ENCODE measurements around the gene SHANK3.
"Not testable (repeated sequence)": the region's sequence is repeated elsewhere in the genome, so short reads cannot be mapped to it uniquely, and the experiment has no call there.

Gene SHANK3

DNA sequence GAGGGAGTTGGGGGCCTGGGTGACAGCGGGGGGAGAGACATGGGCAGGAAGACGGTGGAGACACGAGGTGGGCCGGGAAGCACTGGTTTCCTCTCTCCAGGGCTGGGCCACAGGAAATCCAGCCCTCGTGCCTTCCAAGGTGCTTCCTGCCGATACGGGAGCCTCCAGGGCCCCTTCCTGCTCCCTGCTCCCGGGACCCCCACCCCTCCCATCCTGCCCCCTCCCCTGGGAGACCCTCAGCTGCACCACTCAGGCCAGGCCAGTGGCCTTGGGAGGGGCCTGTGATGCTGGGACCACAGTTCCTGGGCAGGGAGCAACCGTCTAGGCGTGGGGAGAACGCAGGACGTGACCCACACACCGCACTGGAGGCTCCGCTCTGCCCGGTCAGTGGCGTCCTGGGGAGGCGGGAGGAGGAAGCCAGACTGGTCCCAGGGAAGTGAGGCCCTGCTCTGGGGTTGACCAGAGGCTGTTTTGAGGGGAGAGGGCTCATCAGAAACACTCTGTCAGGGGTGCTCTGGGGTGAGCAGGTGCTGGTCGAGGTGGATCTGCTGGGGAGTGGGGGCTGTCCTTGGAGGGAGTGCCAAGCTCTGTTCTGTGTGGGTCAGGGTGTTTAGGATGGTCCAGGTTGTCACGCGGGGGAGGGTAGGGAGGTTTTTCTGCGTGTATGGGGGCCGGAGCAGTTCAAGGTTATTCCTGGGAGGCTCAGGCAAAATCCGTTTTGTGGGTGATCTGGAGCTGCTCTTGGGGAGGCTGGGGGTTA, at the start of gene SHANK3:
TSS of gene SHANK3 (plus strand) at position 353 of the 760 bp plus-strand sequence.
- no peak within 1 kb of the TSS for H3K27ac Mint-ChIP-seq
- peaks cover 68% of the 10 kb centered on the region for H3K27me3 Mint-ChIP-seq (ENCODE audit: low read depth)
- peak within 1 kb of the TSS; percentile 54 for H3K4me3 Mint-ChIP-seq
- H3K4me1 Mint-ChIP-seq (ENCODE audit: low read depth), result peaks cover 4% of the 10 kb centered on the region
- no peaks in the 10 kb centered on the region for H3K9me3 Mint-ChIP-seq
- H3K36me3 Mint-ChIP-seq (ENCODE audit: low read depth), result no peaks in the 10 kb centered on the region

DNA sequence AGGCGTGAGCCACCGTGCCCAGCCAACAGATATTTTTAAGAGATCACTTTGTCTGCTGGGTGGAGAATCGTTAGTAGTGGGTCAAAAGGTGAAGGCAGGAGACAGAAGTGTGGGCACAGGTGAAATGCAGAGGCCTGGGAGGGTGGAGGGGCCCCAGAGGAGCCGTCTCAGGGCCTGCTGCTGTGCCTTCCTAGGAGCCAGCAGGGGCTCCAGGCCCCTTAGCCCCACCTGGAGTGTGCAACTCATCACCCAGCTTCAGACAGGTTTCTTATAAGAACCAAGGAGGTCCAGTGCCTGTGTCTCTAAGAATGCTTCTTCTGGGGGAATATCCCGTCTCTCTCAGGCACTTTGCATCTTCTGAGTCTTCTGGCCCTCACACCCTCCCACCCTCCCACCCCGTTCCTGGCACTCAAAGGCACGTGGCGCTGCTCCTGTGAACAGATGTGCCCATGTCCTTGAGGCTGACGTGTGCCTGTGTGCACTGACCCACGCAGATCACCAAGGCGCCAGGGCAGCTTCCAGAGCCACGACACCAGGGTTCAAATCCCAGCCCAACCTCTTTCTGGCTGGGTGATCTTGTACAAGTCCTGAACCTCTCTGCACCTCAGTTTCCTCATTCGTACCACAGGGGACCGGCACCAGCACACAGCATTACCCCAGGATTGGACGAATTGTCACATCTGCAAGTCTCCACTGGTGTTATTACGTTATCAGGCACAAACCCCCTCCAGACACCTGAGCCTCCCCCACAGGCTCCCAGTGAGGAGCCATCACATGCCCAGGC, 48.1 kb upstream of the SHANK3 start:
- Mint-ChIP-seq H3K27me3 (ENCODE audit: low read depth) (no peaks in the 10 kb centered on the region), H3K4me1 (ENCODE audit: low read depth) (peaks cover 39% of the 10 kb centered on the region), H3K36me3 (ENCODE audit: low read depth) (peaks cover 6% of the 10 kb centered on the region), H3K9me3 (no peaks in the 10 kb centered on the region), H3K4me3 (no peak overlapping the region), H3K27ac (peak overlapping the region; percentile 1)

DNA sequence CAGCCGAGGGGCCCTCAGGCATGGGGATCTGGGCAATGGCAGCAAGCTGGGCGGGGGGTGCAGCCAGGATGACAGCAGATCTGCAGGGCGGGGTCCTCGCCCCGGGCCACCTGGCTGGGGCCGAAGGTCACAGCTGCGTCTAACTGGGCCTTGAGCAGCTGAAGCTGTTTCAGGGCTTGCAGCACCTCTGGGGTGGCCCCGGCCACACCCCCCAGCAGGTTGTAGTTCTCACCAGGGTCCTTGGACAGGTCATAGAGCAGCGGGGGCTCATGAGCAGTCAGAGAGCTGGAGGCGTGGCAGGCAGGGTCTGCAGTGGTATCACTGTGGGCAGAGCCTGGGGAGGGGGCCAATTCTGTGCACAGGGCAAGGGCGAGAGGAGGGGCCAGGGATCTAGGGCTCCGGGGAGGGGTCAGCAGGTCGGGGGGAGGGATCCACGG, 47.5 kb upstream of the SHANK3 start:
- Mint-ChIP-seq H3K27me3 (ENCODE audit: low read depth) (no peaks in the 10 kb centered on the region), H3K4me3 (peak overlapping the region; percentile 16), H3K9me3 (no peaks in the 10 kb centered on the region), H3K27ac (no peak overlapping the region), H3K36me3 (ENCODE audit: low read depth) (peaks cover 6% of the 10 kb centered on the region), H3K4me1 (ENCODE audit: low read depth) (peaks cover 35% of the 10 kb centered on the region)

DNA sequence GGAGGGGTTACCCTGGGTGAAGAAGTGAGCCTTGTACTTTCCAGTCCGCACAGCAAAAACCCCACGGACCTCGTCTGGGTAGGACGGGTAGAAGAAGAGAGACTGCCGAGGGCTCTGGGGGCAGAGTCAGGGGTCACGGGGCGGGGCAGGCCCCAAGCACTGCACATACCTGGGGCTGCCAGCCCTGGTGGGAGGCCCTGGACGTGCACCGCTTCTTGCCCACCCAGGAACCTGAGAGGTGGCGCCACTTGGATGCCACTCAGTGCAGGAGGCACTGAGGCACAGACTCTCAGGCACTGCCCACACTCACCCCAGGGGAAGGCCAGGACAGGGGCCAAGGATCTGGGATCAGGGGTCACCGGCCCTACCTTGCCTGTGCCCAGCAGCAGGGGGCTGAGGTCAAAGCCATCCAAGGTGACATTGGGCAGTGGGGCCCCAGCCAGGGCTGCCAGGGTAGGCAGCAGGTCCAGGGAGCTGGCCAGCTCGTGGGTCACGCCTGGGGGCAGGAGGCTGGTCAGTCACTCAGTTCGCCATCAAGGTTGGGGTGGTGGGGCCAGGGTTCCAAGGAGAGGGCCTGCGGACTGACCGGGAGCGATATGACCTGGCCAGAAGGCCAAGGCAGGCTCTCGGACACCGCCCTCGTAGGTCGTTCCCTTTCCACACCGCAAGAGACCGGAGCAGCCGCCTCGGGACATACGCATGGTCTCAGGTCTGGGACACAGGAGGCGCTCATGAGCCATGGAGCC, 46.9 kb upstream of the SHANK3 start:
- peaks cover 30% of the 10 kb centered on the region for H3K4me1 Mint-ChIP-seq (ENCODE audit: low read depth)
- H3K27me3 Mint-ChIP-seq (ENCODE audit: low read depth), result no peaks in the 10 kb centered on the region
- H3K27ac Mint-ChIP-seq, result no peak overlapping the region
- no peaks in the 10 kb centered on the region for H3K9me3 Mint-ChIP-seq
- peak overlapping the region; percentile 16 for H3K4me3 Mint-ChIP-seq
- peaks cover 6% of the 10 kb centered on the region for H3K36me3 Mint-ChIP-seq (ENCODE audit: low read depth)

DNA sequence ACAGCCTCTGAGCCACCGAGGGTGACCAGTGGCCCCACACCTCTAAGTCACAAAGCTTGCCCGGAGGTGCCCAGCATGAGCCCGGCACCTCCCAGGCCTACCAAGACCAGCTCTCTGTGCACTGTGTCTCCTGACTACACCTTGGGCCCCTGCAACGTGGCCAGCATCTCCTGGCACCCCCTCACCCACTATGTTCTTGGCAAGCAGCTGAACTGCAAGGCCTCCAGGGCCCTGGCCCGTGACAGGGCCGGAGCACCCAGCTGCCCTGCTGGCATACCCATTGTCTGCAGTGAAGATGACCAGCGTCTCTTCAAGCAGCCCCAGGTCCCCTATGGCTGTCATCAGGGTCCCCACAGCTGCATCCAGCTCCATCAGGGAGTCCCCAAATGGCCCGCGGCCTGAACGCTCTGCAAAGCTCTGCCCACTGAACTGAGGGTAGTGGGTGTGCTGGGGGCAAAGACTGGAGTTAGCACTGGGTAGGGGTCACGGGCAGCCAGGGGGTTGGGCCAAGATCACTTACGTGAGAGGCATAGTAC, 46.2 kb upstream of the SHANK3 start:
- Mint-ChIP-seq H3K9me3 (no peaks in the 10 kb centered on the region), H3K4me3 (peak overlapping the region; percentile 75), H3K4me1 (ENCODE audit: low read depth) (peaks cover 24% of the 10 kb centered on the region), H3K36me3 (ENCODE audit: low read depth) (peaks cover 6% of the 10 kb centered on the region), H3K27ac (peak overlapping the region; percentile 75), H3K27me3 (ENCODE audit: low read depth) (no peaks in the 10 kb centered on the region)

DNA sequence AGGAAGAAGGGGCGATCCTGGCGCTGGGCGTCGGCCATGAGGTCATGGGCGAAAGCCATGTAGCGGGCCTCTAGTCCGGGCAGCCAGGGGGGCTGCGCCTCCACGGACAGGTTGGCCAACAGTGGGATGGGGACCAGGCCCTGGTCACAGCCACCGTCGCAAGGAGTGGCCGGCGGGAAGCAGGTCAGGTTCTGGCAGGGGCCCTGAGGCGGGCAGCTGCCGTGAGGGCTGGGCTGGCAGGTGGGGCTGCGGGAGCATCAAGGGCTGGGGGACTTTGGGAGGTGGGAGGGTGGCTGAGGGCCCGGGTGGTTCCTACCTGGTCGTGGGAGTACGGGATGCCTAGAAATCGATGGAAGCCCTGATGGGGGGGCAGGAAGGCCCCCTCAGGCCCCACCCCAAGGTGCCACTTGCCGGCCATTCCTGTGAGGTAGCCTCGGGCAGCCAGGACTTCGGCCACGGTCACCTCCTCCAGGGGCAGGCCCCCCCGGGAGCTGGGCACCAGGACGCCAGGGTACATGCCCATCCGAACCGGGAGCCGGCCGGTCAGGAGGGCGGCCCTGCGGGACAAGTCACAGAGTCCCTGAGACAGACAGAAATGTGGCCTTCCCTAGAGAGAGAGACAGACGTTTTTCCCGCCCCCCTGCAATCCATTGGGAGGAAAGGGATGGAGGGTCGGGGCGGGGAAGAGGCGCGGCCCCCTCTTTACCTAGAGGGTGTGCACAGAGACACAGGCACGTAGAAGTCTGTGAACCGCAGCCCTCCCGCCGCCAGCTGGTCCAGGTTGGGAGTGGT, 45.6 kb upstream of the SHANK3 start:
- peak overlapping the region; percentile 81 for H3K4me3 Mint-ChIP-seq
- no peaks in the 10 kb centered on the region for H3K27me3 Mint-ChIP-seq (ENCODE audit: low read depth)
- peaks cover 17% of the 10 kb centered on the region for H3K4me1 Mint-ChIP-seq (ENCODE audit: low read depth)
- peak overlapping the region; percentile 75 for H3K27ac Mint-ChIP-seq
- no peaks in the 10 kb centered on the region for H3K9me3 Mint-ChIP-seq
- H3K36me3 Mint-ChIP-seq (ENCODE audit: low read depth), result peaks cover 6% of the 10 kb centered on the region

DNA sequence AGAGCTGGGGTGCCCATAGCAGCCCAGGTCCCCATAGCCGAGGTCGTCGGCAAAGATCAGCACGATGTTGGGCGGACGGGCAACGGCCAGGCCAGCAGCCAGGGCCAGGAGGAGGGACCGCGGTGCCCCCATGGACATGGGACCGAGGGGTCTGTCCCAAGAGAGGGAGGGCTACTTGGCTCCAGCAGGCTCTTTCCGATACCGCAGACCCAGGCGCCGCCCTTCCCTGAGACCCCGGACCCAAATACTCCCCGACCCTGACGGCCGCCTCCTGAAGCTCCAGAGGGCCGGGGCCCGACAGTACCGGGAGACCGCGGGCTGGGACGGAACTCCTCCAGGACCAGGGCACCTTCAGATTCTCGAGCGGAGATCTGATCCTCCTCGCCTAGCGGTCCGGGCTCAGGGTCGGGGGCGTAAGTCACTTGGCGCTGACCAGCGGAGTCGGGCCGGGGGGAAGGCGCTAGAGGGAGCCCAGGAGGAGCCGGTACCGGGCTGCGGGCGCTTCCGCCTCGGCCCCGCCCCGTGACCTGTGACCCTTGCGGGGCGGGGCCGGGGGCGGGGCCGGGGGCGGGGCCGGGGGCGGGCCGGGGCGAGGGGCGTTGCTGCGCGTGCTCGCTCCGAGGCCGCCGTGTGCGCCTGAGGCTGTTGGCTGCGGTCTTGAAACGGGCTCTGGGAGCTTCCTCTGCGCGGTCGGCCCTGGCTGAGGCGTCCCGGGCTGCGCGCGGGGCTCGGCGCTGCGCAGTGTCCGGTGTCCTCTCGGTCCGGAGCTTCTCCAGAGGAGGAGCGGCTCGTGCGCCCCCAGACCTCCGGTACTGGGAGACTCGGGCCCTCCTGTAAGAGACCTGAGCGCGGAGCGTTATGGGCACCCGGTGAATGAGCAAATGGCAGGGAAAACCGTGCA, 44.7 kb upstream of the SHANK3 start, which contains the start of gene ARSA:
TSS of gene ARSA (minus strand) at position 511 of the 901 bp plus-strand sequence. CDS start at position 138, 373 bp downstream.
- H3K27ac Mint-ChIP-seq, result peak within 1 kb of the TSS; percentile 62
- peaks cover 6% of the 10 kb centered on the region for H3K36me3 Mint-ChIP-seq (ENCODE audit: low read depth)
- H3K9me3 Mint-ChIP-seq, result no peaks in the 10 kb centered on the region
- peak within 1 kb of the TSS; percentile 86 for H3K4me3 Mint-ChIP-seq
- H3K4me1 Mint-ChIP-seq (ENCODE audit: low read depth), result peaks cover 11% of the 10 kb centered on the region
- H3K27me3 Mint-ChIP-seq (ENCODE audit: low read depth), result no peaks in the 10 kb centered on the region

DNA sequence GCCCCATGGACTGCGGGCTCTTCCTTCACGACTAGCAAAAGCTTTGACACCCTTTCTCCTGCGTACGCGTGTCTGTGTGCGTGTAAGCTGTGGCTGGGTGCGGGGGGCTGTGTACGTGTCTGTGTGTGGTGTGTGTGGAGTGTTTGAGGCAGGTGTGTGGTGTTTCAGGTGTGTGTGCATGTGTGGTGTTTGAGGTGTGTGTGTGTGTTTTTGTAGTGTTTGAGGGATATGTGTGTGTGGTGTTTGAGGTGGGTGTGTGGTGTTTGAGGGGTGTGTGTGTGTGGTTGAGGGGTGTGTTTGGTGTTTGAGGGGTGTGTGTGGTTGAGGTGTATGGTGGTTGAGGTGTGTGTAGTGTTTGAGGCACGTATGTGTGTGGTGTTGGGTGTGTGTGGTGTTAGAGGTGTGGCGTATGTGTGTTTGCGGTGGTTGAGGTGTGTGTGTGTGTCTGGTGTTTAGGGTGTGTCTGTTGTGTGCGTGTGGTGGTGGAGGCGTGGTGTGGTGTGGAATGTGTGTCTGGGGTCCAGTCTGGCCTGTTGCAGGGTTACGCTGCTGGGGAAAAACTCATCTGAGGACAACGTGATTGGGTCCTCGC, 44.0 kb upstream of the SHANK3 start:
- peaks cover 6% of the 10 kb centered on the region for H3K36me3 Mint-ChIP-seq (ENCODE audit: low read depth)
- H3K4me3 Mint-ChIP-seq, result peak overlapping the region; percentile 86
- H3K9me3 Mint-ChIP-seq, result no peaks in the 10 kb centered on the region
- H3K4me1 Mint-ChIP-seq (ENCODE audit: low read depth), result peaks cover 11% of the 10 kb centered on the region
- H3K27ac Mint-ChIP-seq, result peak overlapping the region; percentile 46
- H3K27me3 Mint-ChIP-seq (ENCODE audit: low read depth), result peaks cover 1% of the 10 kb centered on the region

DNA sequence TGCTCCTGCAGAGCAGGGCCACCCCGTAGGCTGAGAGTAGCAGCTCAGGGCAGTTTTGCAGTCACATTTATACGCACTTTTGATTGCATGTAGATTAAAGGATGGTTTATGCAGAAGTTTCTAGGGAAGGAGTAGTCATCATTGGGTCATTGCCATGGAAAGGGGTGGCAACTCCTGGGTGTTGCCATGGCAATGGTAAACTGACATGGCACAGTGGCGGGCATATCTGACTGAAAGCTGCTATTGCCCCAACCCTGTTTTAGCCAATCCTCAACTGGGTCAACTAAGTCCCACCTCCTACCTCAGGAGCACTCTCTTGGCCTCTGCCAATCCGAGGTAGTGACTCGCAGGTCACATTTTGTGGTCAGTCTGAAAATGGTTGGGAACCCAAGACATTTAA, 42.2 kb upstream of the SHANK3 start:
- Mint-ChIP-seq H3K4me1 (ENCODE audit: low read depth) (peaks cover 11% of the 10 kb centered on the region), H3K9me3 (no peaks in the 10 kb centered on the region), H3K4me3 (no peak overlapping the region), H3K36me3 (ENCODE audit: low read depth) (peaks cover 6% of the 10 kb centered on the region), H3K27ac (no peak overlapping the region), H3K27me3 (ENCODE audit: low read depth) (peaks cover 4% of the 10 kb centered on the region)

DNA sequence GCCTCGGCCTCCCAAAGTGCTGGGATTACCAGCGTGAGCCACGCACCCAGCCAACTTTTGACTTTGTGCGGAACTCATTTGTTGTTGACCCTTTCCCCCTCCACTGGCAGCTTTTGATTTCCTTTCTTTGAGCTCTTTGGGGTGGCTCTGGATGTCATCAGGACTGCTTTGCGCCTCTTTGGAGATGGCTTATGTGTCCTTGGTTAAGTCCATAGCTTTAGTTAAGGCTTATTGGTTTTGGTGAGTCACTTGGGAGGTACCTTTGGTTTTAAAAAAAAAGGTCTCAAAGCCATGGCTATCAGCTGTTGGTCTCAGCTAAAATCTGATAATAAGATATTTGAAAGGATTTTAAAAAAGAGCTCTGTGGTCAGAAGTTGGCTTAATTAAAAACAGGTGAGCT, 39.5 kb upstream of the SHANK3 start:
- H3K4me3 Mint-ChIP-seq, result no peak overlapping the region
- no peak overlapping the region for H3K27ac Mint-ChIP-seq
- no peaks in the 10 kb centered on the region for H3K9me3 Mint-ChIP-seq
- H3K36me3 Mint-ChIP-seq (ENCODE audit: low read depth), result peaks cover 3% of the 10 kb centered on the region
- H3K27me3 Mint-ChIP-seq (ENCODE audit: low read depth), result peaks cover 4% of the 10 kb centered on the region
- peaks cover 8% of the 10 kb centered on the region for H3K4me1 Mint-ChIP-seq (ENCODE audit: low read depth)

DNA sequence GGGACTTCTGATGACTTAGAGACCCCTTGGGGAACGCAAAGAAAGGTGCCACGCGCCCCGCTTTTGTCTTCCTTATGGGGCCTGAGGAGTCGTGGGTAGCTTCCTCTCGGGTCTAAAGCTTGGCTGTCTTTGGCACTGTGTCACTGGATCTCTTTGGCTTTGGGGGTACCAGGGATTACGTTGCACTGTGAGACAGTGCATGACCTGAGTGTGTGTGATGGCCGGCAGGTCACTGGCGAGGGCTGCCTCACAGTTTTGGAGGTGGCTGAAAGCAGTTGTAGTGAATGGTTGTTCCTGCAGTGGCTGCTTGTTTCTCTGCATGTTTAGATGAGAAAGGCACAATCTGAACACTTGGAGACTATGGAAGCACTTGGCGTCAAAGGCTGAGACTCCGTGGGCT, 38.9 kb upstream of the SHANK3 start:
- no peak overlapping the region for H3K27ac Mint-ChIP-seq
- H3K4me1 Mint-ChIP-seq (ENCODE audit: low read depth), result peaks cover 3% of the 10 kb centered on the region
- H3K27me3 Mint-ChIP-seq (ENCODE audit: low read depth), result peaks cover 4% of the 10 kb centered on the region
- no peaks in the 10 kb centered on the region for H3K9me3 Mint-ChIP-seq
- H3K36me3 Mint-ChIP-seq (ENCODE audit: low read depth), result no peaks in the 10 kb centered on the region
- no peak overlapping the region for H3K4me3 Mint-ChIP-seq

DNA sequence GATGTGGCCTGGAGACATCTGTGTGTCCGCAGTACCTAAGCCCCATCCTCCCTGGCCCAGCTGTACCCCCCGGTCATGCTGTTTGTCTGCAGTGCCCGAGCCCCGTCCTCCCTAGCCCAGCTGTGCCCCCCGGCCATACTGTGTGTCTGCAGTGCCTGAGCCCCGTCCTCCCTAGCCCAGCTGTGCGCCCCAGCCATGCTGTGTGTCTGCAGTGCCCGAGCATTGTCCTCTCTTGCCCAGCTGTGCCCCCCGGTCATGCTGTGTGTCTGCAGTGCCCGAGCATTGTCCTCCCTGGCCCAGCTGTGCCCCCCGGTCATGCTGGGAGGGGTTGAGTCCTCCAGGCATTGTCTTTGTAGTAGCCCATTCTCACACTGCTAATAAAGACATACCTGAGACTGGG, 37.0 kb upstream of the SHANK3 start:
- Mint-ChIP-seq H3K27me3 (ENCODE audit: low read depth) (peaks cover 8% of the 10 kb centered on the region), H3K4me1 (ENCODE audit: low read depth) (no peaks in the 10 kb centered on the region)

DNA sequence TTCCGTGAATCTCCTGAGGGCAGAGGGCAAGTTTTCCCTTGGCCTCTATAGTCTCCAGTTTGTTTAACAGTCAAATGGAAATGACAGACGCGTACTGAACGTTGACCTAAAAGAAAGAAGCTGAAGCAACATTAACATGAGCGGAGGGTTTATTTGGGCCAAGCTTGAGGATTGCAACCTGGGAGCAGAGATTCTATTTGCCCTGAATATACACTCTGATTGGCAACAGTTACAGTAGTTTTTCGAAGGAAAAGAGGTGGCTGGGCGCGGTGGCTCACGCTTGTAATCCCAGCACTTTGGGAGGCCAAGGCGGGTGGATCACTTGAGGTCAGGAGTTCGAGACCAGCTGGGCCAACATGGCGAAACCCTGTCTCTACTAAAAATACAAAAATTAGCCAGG, 32.3 kb upstream of the SHANK3 start:
- H3K36me3 Mint-ChIP-seq (ENCODE audit: low read depth); H3K4me1 Mint-ChIP-seq (ENCODE audit: low read depth); H3K27ac Mint-ChIP-seq; H3K9me3 Mint-ChIP-seq; H3K4me3 Mint-ChIP-seq: not testable (repeated sequence)
- peaks cover 15% of the 10 kb centered on the region for H3K27me3 Mint-ChIP-seq (ENCODE audit: low read depth)

More for the DNA sequence above, 37.0 kb upstream of the SHANK3 start:
- no peak overlapping the region for H3K4me3 Mint-ChIP-seq
- H3K36me3 Mint-ChIP-seq (ENCODE audit: low read depth), result no peaks in the 10 kb centered on the region
- H3K27ac Mint-ChIP-seq, result no peak overlapping the region
- no peaks in the 10 kb centered on the region for H3K9me3 Mint-ChIP-seq

Data from T-helper 1 cell treated with Interleukin-12 subunit alpha and Interleukin-12 subunit beta and Interleukin-4 antibody, amounts not matched to agents 30 μg/mL and 1 μg/mL, for 36 hours (primary cell).